NCI-H1092 (cell line): ENCODE results near the gene RAPGEF2.
"Not testable (repeated sequence)": the region's sequence is repeated elsewhere in the genome, so short reads cannot be mapped to it uniquely, and the experiment has no call there.

Source experiments
- DNase-seq: peaks from one replicate; lab custom pipeline; 2025; lab: John Stamatoyannopoulos, UW

The RAPGEF2 gene

GRCh38 chr4:159098482-159099127 lies 4.3 kb upstream of the RAPGEF2 start:
- no peak for DNase-seq

- no peak for DNase-seq
Observed at GRCh38 chr4:159101988-159102621, 774 bp upstream of the RAPGEF2 start.

- DNase-seq: no peak
Observed at GRCh38 chr4:159103384-159103990, 608 bp downstream of the RAPGEF2 start.

GRCh38 chr4:159104694-159105414 lies 2.0 kb downstream of the RAPGEF2 start:
- DNase-seq: no peak

- DNase-seq: no peak
Observed at GRCh38 chr4:159105761-159106243, 2.9 kb downstream of the RAPGEF2 start.

- no peak for DNase-seq
Observed at GRCh38 chr4:159106636-159107035, 3.8 kb downstream of the RAPGEF2 start.

GRCh38 chr4:159107203-159107925 lies 4.5 kb downstream of the RAPGEF2 start:
- no peak for DNase-seq

GRCh38 chr4:159108124-159108523 lies 5.2 kb downstream of the RAPGEF2 start:
- DNase-seq: no peak

GRCh38 chr4:159110961-159111360 lies 8.1 kb downstream of the RAPGEF2 start:
- no peak for DNase-seq

GRCh38 chr4:159111416-159111815 lies 8.5 kb downstream of the RAPGEF2 start:
- DNase-seq: no peak

GRCh38 chr4:159113366-159113765 lies 10.5 kb downstream of the RAPGEF2 start:
- not testable (repeated sequence) for DNase-seq

- DNase-seq: not testable (repeated sequence)
Observed at GRCh38 chr4:159116098-159116497, 13.2 kb downstream of the RAPGEF2 start.

GRCh38 chr4:159116693-159117092 lies 13.8 kb downstream of the RAPGEF2 start:
- DNase-seq: not testable (repeated sequence)

GRCh38 chr4:159117564-159117963 lies 14.7 kb downstream of the RAPGEF2 start:
- DNase-seq: no peak

- DNase-seq: no peak
Observed at GRCh38 chr4:159117968-159118367, 15.1 kb downstream of the RAPGEF2 start.

GRCh38 chr4:159121371-159121770 lies 18.5 kb downstream of the RAPGEF2 start:
- no peak for DNase-seq

GRCh38 chr4:159126716-159127115 lies 23.8 kb downstream of the RAPGEF2 start:
- DNase-seq: no peak

- DNase-seq: no peak
Observed at GRCh38 chr4:159127745-159128518, 25.1 kb downstream of the RAPGEF2 start.

- DNase-seq: no peak
Observed at GRCh38 chr4:159129814-159130550, 27.1 kb downstream of the RAPGEF2 start.

GRCh38 chr4:159131564-159131963 lies 28.7 kb downstream of the RAPGEF2 start:
- DNase-seq: no peak
